Activated naive CD4-positive, alpha-beta T cell treated with anti-CD3 and anti-CD28 coated beads for 36 hours (primary cell): Measurements from ENCODE around the gene BHLHE40. TPM values are rescaled to one million over a fixed set of nuclear protein-coding genes. Genes with fewer than 3 reads are reported as not detected.

ENCODE experiments used
- CTCF ChIA-PET: fragments of 350-600 bp; sonication (Branson Sonifier 250); formaldehyde crosslinking; loops from one replicate; lab custom pipeline; 2021; ENCODE audit warnings: antibody characterized with exemption; lab: Charles Lee
- DNase-seq: peaks from one replicate; pipeline ENCODE4 v3.0.0-alpha.2; 2020
- H3K27ac Mint-ChIP-seq: one replicate; pipeline ENCODE4 v1.8.0; 2021; ENCODE audit warnings: mild to moderate bottlenecking, mixed read lengths
- H3K27me3 Mint-ChIP-seq: one replicate; pipeline ENCODE4 v1.8.0; 2021; ENCODE audit warnings: low read depth, mixed read lengths
- H3K36me3 Mint-ChIP-seq: one replicate; pipeline ENCODE4 v1.8.0; 2021; ENCODE audit warnings: low read depth, mixed read lengths
- H3K4me1 Mint-ChIP-seq: one replicate; pipeline ENCODE4 v1.8.0; 2021; ENCODE audit warnings: low read depth, mixed read lengths
- H3K4me3 Mint-ChIP-seq: one replicate; pipeline ENCODE4 v1.8.0; 2021; ENCODE audit warnings: mild to moderate bottlenecking, moderate library complexity, mixed read lengths
- H3K9me3 Mint-ChIP-seq: one replicate; pipeline ENCODE4 v1.8.0; 2021; ENCODE audit warnings: mixed read lengths
- intact Hi-C: fragments of 100-400 bp; cut with micrococcal nuclease; formaldehyde crosslinking; loops from one replicate; pipeline ENCODE4 v1.15.1; 2023
- total RNA-seq, 2 experiments: library from RNA; stranded (reverse); gene quantifications; one replicate each; pipeline ENCODE4 v1.2.3, GENCODE V29; 2021

BHLHE40 gene
- total RNA-seq, 2 experiments from 2014 or later = 98.0 to 98.2 TPM

DNA sequence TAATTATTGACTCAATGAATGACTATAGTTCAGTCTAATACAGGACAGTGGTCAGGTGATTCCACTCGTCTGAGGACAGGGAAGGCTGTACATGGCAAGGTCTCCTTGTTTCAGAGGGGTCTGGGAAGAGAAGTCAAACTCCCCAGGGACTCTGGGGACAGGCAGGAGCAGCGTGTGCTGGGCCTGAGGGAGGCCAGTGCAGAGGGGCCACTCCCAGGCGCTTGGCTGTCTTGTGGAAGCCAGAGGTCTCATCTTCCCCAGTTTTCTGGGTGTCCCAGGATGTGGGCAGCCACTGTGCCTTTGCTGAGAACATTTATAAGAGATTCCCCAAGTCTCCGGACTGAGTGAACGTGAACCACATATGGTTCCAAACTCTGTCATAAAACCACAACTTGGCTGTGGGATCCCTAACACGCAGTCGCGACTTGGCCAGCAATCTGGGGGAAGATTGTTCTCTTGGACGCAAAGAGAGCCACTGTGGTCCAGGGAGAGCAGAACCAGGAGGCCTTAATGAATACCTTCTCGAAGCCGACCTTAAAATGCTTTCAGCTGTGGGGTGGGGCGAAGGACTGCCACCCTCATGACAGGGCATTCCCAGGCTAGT lies 30.4 kb downstream of the BHLHE40 start:
- CTCF ChIA-PET = interaction anchor here (1.0 to 4.3 kb wide), 2 partner anchors 12 to 16 kb away, joined by 3 to 12 read pairs; no protein-coding TSS in a partner anchor
- H3K27ac Mint-ChIP-seq = no peak overlapping the region

DNA sequence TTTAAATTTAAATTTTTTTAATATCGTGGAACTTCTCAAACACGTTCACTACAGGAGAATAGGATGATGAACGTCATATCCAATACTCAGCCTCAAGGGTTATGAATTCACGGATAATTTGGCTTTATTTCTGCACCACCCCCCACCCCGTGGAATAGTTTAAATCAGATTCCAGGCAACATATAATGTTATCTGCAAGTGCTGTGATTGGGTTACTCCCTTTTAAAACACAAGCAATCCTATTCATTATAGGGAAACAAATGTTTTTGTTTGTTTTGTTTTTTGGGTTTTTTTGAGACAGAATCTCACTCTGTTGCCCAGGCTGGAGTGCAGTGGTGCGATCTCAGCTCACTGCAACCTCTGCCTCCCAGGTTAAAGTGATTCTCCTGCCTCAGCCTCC lies 30.9 kb downstream of the BHLHE40 start:
- H3K27me3 Mint-ChIP-seq = peaks cover 12% of the 10 kb centered on the region
- H3K27ac Mint-ChIP-seq = no peak overlapping the region
- CTCF ChIA-PET = no interaction called here
- no peaks in the 10 kb centered on the region for H3K36me3 Mint-ChIP-seq
- DNase-seq = no peak
- no peaks in the 10 kb centered on the region for H3K9me3 Mint-ChIP-seq
- peaks cover 34% of the 10 kb centered on the region for H3K4me1 Mint-ChIP-seq
- intact Hi-C loops = no loop called here
- H3K4me3 Mint-ChIP-seq = no peak overlapping the region

More for the DNA sequence above, 30.4 kb downstream of the BHLHE40 start:
- intact Hi-C loops = no loop called here
- H3K4me3 Mint-ChIP-seq = no peak overlapping the region
- H3K9me3 Mint-ChIP-seq = no peaks in the 10 kb centered on the region
- H3K27me3 Mint-ChIP-seq = peaks cover 10% of the 10 kb centered on the region
- H3K36me3 Mint-ChIP-seq = no peaks in the 10 kb centered on the region
- H3K4me1 Mint-ChIP-seq = peaks cover 37% of the 10 kb centered on the region
- DNase-seq = no peak

DNA sequence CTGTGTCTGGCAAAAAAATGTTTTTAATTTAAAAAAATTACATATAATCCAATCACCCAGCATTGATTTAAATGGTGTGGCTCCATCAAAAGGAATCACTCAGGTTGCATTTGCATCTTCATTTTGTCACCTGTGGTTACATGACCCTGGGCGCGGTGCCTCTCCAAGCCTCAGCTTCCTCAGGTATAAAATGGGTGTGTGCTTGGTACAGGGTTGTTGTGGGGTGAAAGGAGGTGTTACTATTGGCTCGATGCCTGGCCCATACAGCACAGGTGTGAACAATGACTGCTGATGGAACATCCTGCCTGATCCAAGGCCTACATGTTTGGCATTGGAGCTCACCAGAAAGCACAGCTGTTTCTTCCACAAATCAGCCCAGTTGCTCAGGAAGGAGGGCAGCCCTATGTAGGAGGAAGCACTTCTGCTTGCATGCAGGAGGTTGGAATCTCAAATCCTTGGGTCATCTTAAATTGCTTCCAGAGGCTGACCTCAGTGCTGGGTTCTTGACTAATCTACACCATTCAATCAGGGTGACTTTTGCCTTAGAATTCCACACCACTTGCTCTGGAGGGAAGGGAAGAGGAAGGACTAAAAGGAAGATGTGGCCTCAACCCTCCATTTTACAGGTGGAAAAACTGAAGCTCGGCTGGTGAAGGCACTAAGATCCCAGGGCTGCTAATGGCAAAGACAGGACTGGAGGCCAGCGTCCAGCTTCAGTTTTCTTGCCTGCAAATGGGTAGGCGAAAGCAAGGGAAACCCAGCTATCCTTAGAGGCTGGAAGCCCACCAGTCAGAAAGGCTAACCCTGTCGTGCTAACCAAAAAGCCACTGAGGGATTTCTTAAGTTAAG lies 31.7 kb downstream of the BHLHE40 start:
- no peak for DNase-seq
- intact Hi-C loops = no loop called here
- Mint-ChIP-seq H3K4me3 (no peak overlapping the region), H3K9me3 (no peaks in the 10 kb centered on the region), H3K36me3 (no peaks in the 10 kb centered on the region), H3K4me1 (peaks cover 31% of the 10 kb centered on the region), H3K27ac (no peak overlapping the region), H3K27me3 (peaks cover 13% of the 10 kb centered on the region)
- CTCF ChIA-PET = interaction anchor here (0.6 to 1.6 kb wide), 4 partner anchors 11 to 306 kb away, joined by 3 to 4 read pairs (median 4); no protein-coding TSS in a partner anchor

DNA sequence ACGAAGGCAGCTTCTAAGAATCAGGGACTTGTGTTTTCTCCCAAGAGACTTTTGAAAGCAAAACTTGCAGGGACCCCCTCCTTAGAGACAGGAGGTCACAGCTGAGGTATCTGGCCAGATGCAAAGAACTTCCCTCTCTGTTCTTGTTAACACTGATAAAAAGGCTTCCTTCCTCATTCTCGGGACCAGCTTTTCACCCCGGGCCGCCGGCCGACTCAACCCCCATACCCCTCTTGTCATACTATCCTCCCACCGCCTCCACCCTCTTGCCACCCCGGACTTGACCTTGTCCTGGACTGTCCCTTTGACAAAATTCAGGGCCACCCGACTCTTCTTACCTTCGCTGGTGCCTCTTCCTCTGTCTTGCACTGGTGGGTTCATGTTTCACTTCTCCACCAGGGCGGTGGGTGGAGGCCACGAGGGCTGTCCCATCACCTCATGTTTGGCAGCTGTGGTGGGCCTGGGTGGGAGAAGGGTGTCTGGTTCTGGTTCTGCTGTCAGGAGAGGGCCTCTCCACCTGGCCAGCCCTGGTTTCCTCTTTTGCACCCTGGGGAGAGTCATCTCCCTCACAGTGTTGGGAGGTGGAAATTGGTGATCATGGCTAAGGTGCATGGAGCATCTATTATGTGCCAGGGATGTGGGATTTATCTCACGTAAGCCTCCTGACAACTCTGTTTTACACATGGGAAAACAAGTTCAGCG lies 32.5 kb downstream of the BHLHE40 start:
- Mint-ChIP-seq H3K9me3 (no peaks in the 10 kb centered on the region), H3K36me3 (no peaks in the 10 kb centered on the region), H3K4me1 (peaks cover 30% of the 10 kb centered on the region), H3K27me3 (peaks cover 13% of the 10 kb centered on the region), H3K27ac (no peak overlapping the region), H3K4me3 (no peak overlapping the region)
- CTCF ChIA-PET = interaction anchor here (0.6 to 1.6 kb wide), 5 partner anchors 10 to 307 kb away, joined by 3 to 4 read pairs (median 3); no protein-coding TSS in a partner anchor
- no peak for DNase-seq
- intact Hi-C loops = no loop called here

DNA sequence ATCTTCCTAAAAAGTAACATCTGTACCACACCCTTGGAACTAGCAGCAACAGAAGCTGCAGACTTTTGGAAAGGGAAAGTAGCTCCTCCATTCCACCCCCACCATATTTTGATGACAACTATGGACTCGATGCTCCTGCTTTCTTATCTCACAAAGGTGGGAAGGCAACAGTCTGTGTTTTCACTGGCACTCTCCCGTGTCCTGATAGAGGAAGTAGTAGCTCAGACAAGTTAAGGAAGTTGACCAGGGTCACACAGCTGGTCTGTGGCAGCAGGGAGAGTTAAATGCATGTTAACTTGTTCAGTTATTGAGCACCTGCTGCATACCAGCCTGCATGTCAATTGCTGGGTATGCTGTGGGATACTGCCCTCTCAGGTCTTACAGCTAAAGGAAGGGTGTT lies 33.1 kb downstream of the BHLHE40 start:
- intact Hi-C loops = no loop called here
- peaks cover 25% of the 10 kb centered on the region for H3K4me1 Mint-ChIP-seq
- no peak overlapping the region for H3K27ac Mint-ChIP-seq
- H3K4me3 Mint-ChIP-seq = no peak overlapping the region
- CTCF ChIA-PET = interaction anchor here (0.6 to 1.6 kb wide), 7 partner anchors 9 to 1835 kb away, joined by 3 to 7 read pairs (median 4); no protein-coding TSS in a partner anchor
- peaks cover 13% of the 10 kb centered on the region for H3K27me3 Mint-ChIP-seq
- DNase-seq = no peak
- no peaks in the 10 kb centered on the region for H3K9me3 Mint-ChIP-seq
- H3K36me3 Mint-ChIP-seq = no peaks in the 10 kb centered on the region

DNA sequence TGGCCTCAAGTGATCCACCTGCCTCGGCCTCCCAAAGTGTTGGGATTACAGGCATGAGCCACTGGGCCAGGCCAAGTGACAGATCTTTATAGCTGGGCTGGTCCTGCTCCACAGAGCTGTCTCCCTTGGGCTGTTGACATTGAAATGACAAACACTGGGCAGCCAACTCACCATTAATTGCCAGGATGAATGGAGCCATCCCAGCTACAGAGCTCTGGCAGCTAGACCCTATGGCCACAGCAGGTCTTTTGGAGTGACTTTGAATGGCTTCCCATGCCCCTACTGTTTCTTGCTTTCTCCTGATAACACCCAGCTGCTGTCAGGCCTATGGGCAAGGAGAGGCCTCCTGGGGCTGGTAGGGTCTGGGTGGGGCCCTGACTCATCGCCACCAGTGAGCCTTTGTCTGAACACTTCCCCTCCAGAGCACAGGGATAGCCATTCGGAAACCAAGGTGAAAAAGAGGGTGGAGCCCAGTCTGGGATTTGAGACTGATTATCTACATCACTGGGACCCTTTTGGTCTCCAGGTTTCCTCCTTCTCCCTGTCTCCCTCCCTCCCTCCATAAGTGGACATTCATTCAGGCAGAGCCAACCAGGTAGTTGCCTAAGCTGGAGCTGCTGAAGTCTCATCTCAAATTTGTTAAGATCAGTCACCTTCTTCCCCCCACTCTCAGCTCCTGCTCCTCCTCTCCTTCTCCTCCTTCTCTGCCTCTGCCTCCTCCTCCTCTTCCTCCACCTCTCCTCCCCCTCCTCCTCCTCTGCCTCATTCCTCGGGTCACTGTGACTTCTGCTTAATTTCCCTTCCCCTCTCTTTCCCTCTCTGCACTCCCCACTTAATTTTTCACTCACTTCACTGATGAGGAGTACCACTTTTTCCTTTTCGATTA lies 34.0 kb downstream of the BHLHE40 start:
- Mint-ChIP-seq H3K27ac (no peak overlapping the region), H3K4me1 (peaks cover 24% of the 10 kb centered on the region), H3K4me3 (no peak overlapping the region), H3K27me3 (peaks cover 13% of the 10 kb centered on the region), H3K36me3 (no peaks in the 10 kb centered on the region), H3K9me3 (no peaks in the 10 kb centered on the region)
- DNase-seq = no peak
- intact Hi-C loops = no loop called here
- CTCF ChIA-PET = interaction anchor here (0.9 kb wide), 1 partner anchor 10 kb away, joined by 4 read pairs; no protein-coding TSS in a partner anchor

DNA sequence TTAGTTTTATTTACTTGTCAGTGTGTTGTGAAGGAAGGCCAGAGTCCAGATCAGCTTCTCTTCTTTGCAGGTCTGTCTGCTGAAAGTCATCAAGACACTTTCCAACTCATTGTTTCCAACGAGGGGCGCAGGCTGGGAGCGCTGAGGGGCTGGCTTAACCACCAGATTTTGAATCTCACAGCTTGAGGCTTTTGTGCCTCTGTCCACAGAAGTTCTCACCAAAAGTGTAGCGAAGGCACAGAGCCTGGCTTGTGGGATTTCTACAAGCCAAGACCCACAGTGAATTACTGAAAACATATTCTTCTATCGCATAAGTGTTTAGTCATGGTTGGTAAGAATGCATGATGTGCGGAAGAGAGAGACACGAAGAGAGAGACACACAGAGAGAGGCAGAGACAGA lies 35.2 kb downstream of the BHLHE40 start:
- Mint-ChIP-seq H3K9me3 (no peaks in the 10 kb centered on the region), H3K36me3 (no peaks in the 10 kb centered on the region), H3K27ac (no peak overlapping the region), H3K4me1 (peaks cover 33% of the 10 kb centered on the region), H3K27me3 (peaks cover 8% of the 10 kb centered on the region), H3K4me3 (no peak overlapping the region)
- intact Hi-C loops = no loop called here
- no peak for DNase-seq
- CTCF ChIA-PET = interaction anchor here (0.9 kb wide), 1 partner anchor 9 kb away, joined by 4 read pairs; no protein-coding TSS in a partner anchor

DNA sequence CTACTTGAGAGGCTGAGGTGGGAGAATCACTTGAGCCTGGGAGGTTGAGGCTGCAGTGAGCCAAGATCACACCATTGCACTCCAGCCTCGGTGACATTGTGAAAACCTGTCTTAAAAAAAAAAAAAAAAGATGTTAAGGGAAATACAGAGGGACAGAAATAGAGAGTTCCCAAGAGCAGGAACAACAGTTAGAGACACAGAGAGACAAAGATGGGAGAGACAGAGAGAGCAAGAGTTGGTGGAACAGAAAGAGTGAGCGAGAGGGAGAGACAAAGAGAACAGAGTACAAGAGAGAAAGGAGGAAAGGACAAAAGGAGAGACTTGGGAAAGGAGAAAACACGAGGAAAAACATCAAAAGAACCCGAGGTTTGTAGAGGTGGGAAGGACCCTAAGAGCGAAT lies 35.8 kb downstream of the BHLHE40 start:
- DNase-seq = no peak
- CTCF ChIA-PET = no interaction called here
- intact Hi-C loops = no loop called here
- Mint-ChIP-seq H3K4me1 (peaks cover 40% of the 10 kb centered on the region), H3K27me3 (peaks cover 8% of the 10 kb centered on the region), H3K9me3 (no peaks in the 10 kb centered on the region), H3K4me3 (no peak overlapping the region), H3K36me3 (no peaks in the 10 kb centered on the region), H3K27ac (no peak overlapping the region)

DNA sequence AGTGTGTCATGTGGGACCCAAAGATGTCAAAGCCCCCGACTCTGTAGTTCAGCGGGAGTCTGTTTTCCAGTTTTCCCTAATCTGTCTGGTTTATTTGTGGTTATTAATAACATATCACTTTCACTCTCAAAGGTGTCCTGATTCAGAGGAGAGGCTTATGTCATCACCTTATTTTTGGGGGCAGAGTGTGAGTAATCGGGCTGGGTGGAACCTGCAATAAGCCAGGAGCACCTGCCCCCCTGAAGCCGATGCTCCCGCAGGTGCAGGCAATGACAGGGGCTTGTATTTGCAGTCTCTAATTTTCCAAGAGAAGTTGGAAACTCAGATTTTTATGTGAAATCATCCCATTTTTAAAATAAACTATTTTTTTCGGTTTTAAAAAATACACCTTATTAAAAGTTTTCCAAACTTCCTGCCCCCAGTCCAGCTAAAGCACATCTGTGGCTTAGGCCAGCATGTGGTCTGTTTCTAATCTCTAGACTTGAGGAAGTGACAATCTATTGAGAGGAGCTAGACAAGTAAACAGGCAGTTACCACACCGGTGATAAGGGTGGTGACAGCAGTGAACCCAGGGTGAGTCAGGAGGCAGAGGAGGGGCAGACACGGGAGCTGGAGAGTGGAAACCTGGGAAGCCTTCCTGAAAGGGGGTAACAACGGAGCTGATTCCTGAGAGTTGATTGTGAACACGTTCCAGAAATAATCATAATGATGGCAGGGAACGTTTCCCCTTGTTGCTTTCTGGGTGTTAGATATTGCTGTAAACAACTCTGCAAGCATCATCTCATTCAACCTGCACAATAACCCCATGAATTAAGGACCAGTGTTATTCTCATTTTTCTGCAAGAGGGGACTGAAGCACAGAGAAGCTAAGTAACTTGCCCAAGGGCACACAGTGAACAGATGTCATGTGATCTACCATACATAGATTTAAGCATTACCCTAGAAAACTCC lies 37.2 kb downstream of the BHLHE40 start:
- Mint-ChIP-seq H3K4me1 (peaks cover 50% of the 10 kb centered on the region), H3K9me3 (no peaks in the 10 kb centered on the region), H3K4me3 (no peak overlapping the region), H3K27ac (no peak overlapping the region), H3K27me3 (peaks cover 6% of the 10 kb centered on the region), H3K36me3 (no peaks in the 10 kb centered on the region)
- intact Hi-C loops = no loop called here
- DNase-seq = peak; percentile 46
- CTCF ChIA-PET = interaction anchor here (0.7 to 1.2 kb wide), 2 partner anchors 34 to 305 kb away, joined by 3 read pairs; no protein-coding TSS in a partner anchor

DNA sequence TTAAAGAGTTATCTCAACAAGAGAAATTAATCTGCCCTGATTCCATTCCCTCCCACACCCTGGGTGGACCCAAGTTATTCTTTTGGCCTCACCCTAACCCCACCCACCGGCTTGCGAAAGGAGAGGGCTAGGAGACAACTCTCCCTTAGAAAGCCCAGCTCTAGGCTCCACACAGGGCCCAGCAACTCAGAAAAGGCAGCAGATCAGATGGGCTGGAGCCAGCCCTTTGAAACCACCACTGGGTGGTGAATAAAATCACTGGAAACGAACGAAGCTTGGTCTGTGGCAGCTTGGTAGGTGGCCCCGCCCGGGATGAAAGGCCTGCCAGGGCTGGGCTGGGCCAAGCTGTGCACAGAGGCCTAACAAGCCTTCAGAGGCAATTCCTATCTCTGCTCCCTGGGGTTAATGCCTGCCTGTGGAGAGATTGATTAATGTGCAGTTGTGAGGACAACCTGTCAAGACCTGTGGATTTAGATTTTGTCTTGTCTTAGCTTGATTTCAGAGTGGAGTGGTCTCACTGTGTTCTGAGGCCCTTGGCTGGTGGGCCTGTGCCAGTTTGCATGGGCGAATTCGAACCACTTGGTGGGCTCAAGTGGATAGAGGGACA lies 38.8 kb downstream of the BHLHE40 start:
- Mint-ChIP-seq H3K4me3 (no peak overlapping the region), H3K4me1 (peaks cover 55% of the 10 kb centered on the region), H3K27ac (no peak overlapping the region), H3K9me3 (no peaks in the 10 kb centered on the region), H3K27me3 (peaks cover 3% of the 10 kb centered on the region), H3K36me3 (no peaks in the 10 kb centered on the region)
- DNase-seq = no peak
- intact Hi-C loops = no loop called here
- CTCF ChIA-PET = interaction anchor here (0.7 to 1.5 kb wide), 5 partner anchors 10 to 306 kb away, joined by 3 to 4 read pairs (median 3); no protein-coding TSS in a partner anchor
